HEK293 (cell line): Measurements from ENCODE around the gene GNGT1.

Source experiments
- CTCF ChIA-PET: fragments of 350-600 bp; formaldehyde crosslinking; extraction: SDS; loops from one replicate; lab custom pipeline; 2021; ENCODE audit warnings: antibody characterized with exemption; lab: Yijun Ruan, JAX
- POLR2A ChIA-PET: fragments of 300-600 bp; formaldehyde crosslinking; extraction: SDS; loops from one replicate; lab custom pipeline; 2020; ENCODE audit warnings: antibody characterized with exemption, inconsistent platforms; lab: Yijun Ruan, JAX
- H3K27ac ChIP-seq: fragments of 200-500 bp; sonication (Bioruptor generic); 2 replicates; pipeline ENCODE4 v1.5.1; 2014; ENCODE audit warnings: low read depth, low read length, control low read depth, inconsistent platforms; ENCODE audit errors: extremely low read depth
- H3K36me3 ChIP-seq, 2 experiments: fragments of 200-500 bp in 1 of 2; sonication (Bioruptor generic) in 1 of 2; 1 replicate in 1 of 2; 2 replicates in 1 of 2; pipeline ENCODE4 v1.5.1; 2014 to 2017; ENCODE audit warnings: inconsistent platforms in 2 of 2, low read length in 2 of 2; ENCODE audit not compliant: control insufficient read depth in 2 of 2, insufficient read depth in 1 of 2
- H3K4me1 ChIP-seq: fragments of 200-500 bp; sonication (Bioruptor generic); 2 replicates; pipeline ENCODE4 v1.5.1; 2014; ENCODE audit warnings: mild to moderate bottlenecking, low read length, inconsistent platforms; ENCODE audit not compliant: control insufficient read depth, insufficient read depth
- H3K4me3 ChIP-seq: 2 replicates; pipeline ENCODE4 v1.5.1; 2011; ENCODE audit warnings: low read depth, mild to moderate bottlenecking, control low read depth, low read length, moderate library complexity
- H3K9me3 ChIP-seq: fragments of 200-500 bp; sonication (Bioruptor generic); 2 replicates; pipeline ENCODE4 v1.5.1; 2014; ENCODE audit warnings: low read depth, low read length, inconsistent platforms; ENCODE audit not compliant: control insufficient read depth, insufficient read depth
- CTCF ChIP-seq: fragments of 450-650 bp; formaldehyde crosslinking; IDR thresholded peaks from 2 replicates; pipeline ENCODE4 v1.5.1; 2016; ENCODE audit warnings: missing biosample characterization, missing genetic modification characterization
- KLF16 ChIP-seq: fragments of 450-650 bp; formaldehyde crosslinking; IDR thresholded peaks from 2 replicates; pipeline ENCODE4 v1.5.1; 2017; ENCODE audit warnings: missing biosample characterization, missing genetic modification characterization
- PRDM2 ChIP-seq: fragments of 450-650 bp; formaldehyde crosslinking; IDR thresholded peaks from 2 replicates; pipeline ENCODE4 v1.5.1; 2016; ENCODE audit warnings: missing biosample characterization, missing genetic modification characterization, borderline replicate concordance
- PRDM4 ChIP-seq: fragments of 450-650 bp; formaldehyde crosslinking; IDR thresholded peaks from 2 replicates; pipeline ENCODE4 v1.5.1; 2017; ENCODE audit warnings: missing biosample characterization, missing genetic modification characterization
- REPIN1 ChIP-seq: fragments of 450-650 bp; formaldehyde crosslinking; IDR thresholded peaks from 2 replicates; pipeline ENCODE4 v1.5.1; 2017; ENCODE audit warnings: missing biosample characterization, missing genetic modification characterization, low read depth
- WT1 ChIP-seq: fragments of 450-650 bp; formaldehyde crosslinking; IDR thresholded peaks from 2 replicates; pipeline ENCODE4 v1.5.1; 2016; ENCODE audit warnings: missing biosample characterization, missing genetic modification characterization
- ZFP3 ChIP-seq: fragments of 450-650 bp; formaldehyde crosslinking; IDR thresholded peaks from 2 replicates; pipeline ENCODE4 v1.5.1; 2016; ENCODE audit warnings: low read depth, missing biosample characterization, missing genetic modification characterization
- ZFP69B ChIP-seq: fragments of 450-650 bp; formaldehyde crosslinking; IDR thresholded peaks from 2 replicates; pipeline ENCODE4 v1.5.1; 2016; ENCODE audit warnings: missing biosample characterization, missing genetic modification characterization
- ZNF157 ChIP-seq: fragments of 450-650 bp; formaldehyde crosslinking; IDR thresholded peaks from 2 replicates; pipeline ENCODE4 v1.5.1; 2016; ENCODE audit warnings: missing biosample characterization, missing genetic modification characterization
- ZNF26 ChIP-seq: fragments of 450-650 bp; formaldehyde crosslinking; IDR thresholded peaks from 2 replicates; pipeline ENCODE4 v1.5.1; 2016; ENCODE audit warnings: missing biosample characterization, missing genetic modification characterization
- ZNF302 ChIP-seq: fragments of 450-650 bp; formaldehyde crosslinking; IDR thresholded peaks from 2 replicates; pipeline ENCODE4 v1.5.1; 2016; ENCODE audit warnings: missing biosample characterization, missing genetic modification characterization, low read depth
- ZNF426 ChIP-seq: fragments of 450-650 bp; formaldehyde crosslinking; IDR thresholded peaks from 2 replicates; pipeline ENCODE4 v1.5.1; 2017; ENCODE audit warnings: missing biosample characterization, missing genetic modification characterization, mild to moderate bottlenecking, inconsistent platforms, moderate library complexity
- ZNF596 ChIP-seq: fragments of 450-650 bp; IDR thresholded peaks from 2 replicates; pipeline ENCODE4 v1.5.0; 2018; ENCODE audit warnings: missing biosample characterization, mild to moderate bottlenecking, missing genetic modification characterization, moderate library complexity

GNGT1 gene

DNA sequence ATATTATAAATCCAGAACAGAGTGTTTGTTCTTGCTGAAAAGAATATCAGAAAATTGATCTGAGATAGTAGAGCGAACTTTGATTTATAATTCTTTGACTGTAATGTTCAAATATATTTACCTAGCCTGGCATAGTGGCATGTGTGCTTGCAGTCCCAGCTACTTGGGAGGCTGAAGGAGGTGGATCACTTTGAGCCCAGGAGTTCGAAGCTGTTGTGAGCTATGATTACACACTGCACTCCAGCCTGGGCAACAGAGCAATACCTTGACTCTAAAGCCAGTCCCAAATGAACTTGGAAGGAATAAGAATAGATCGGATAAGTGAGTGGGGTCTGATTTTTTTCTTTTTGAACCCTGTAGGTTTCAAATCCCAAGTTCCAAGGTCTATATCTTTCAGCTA lies 38.7 kb downstream of the GNGT1 start (continued):
- TF ChIP-seq PRDM2 (tag by site-specific recombination) = no peak

GRCh38 chr7:93945756-93946535 lies 39.6 kb downstream of the GNGT1 start:
- Histone ChIP-seq H3K4me3 (no peak overlapping the region), H3K4me1 (no peaks in the 10 kb centered on the region), H3K27ac (no peak overlapping the region), H3K9me3 (no peaks in the 10 kb centered on the region), H3K36me3 (no peaks in the 10 kb centered on the region)
- TF ChIP-seq ZNF302 (tag by site-specific recombination) (no peak), ZNF596 (tag by site-specific recombination) (no peak), KLF16 (no peak)
- POLR2A ChIA-PET = no interaction called here
- CTCF ChIA-PET = no interaction called here

DNA sequence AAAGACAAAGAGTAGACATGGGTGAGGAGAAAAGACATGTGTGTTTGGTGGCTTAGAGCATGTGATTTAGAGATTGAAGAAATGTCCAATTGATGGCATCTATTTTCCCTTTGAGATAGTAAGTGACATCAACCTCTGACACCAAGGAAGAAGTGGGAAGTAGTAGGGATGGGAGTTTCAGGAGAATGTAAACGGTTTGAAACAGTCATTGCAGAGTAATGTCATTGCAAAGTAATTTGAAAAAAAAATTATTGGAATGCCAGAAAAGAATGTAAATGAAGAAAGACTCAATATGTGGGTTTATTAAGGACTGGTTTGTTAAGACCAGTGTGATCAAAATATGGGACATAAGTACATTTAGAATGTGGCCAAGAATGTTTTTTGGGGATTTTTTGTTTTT lies 41.7 kb downstream of the GNGT1 start:
- CTCF ChIA-PET = no interaction called here
- H3K4me1 ChIP-seq = no peaks in the 10 kb centered on the region
- H3K4me3 ChIP-seq = no peak overlapping the region
- no peaks in the 10 kb centered on the region for H3K36me3 ChIP-seq
- POLR2A ChIA-PET = no interaction called here
- no peak overlapping the region for H3K27ac ChIP-seq
- TF ChIP-seq PRDM4 (tag by site-specific recombination) = no peak
- TF ChIP-seq ZNF157 (tag by site-specific recombination) = no peak
- TF ChIP-seq WT1 (tag by site-specific recombination) = no peak
- no peak for TF ChIP-seq REPIN1
- TF ChIP-seq ZNF426 (tag by site-specific recombination) = no peak
- no peak for TF ChIP-seq ZFP3 (tag by site-specific recombination)
- no peak for TF ChIP-seq CTCF (tag by site-specific recombination)
- no peak for TF ChIP-seq ZFP69B (tag by site-specific recombination)
- TF ChIP-seq ZNF26 (tag by site-specific recombination) = no peak
- TF ChIP-seq, all 188 proteins: peak for 0
- H3K9me3 ChIP-seq = no peaks in the 10 kb centered on the region
